DMS114 treated with DMSO at 0.1 percent for 48 hours (cell line): ENCODE measurements around the gene TMEM150C.

Experiments
- DNase-seq: peaks from one replicate; lab custom pipeline; 2025; ENCODE audit not compliant: unreplicated experiment; lab: John Stamatoyannopoulos, UW

The TMEM150C gene

GRCh38 chr4:82519072-82519471 is 42.7 kb downstream of the TMEM150C start:
- no peak for DNase-seq

GRCh38 chr4:82517043-82517442 is 44.7 kb downstream of the TMEM150C start:
- no peak for DNase-seq

GRCh38 chr4:82515705-82516104 is 46.1 kb downstream of the TMEM150C start:
- DNase-seq, result no peak

- no peak for DNase-seq
These were observed 48.4 kb downstream of the TMEM150C start for GRCh38 chr4:82513382-82513781.

- DNase-seq, result no peak
These were observed 51.6 kb downstream of the TMEM150C start for GRCh38 chr4:82510216-82510615.

GRCh38 chr4:82508806-82509428 is 52.9 kb downstream of the TMEM150C start:
- no peak for DNase-seq

- DNase-seq, result no peak
These were observed 53.8 kb downstream of the TMEM150C start for GRCh38 chr4:82508011-82508410.

GRCh38 chr4:82501154-82501442 is 60.7 kb downstream of the TMEM150C start:
- no peak for DNase-seq

GRCh38 chr4:82500435-82501153 is 61.2 kb downstream of the TMEM150C start:
- DNase-seq, result no peak

- no peak for DNase-seq
These were observed 61.9 kb downstream of the TMEM150C start for GRCh38 chr4:82499738-82500434.

- no peak for DNase-seq
These were observed 65.4 kb downstream of the TMEM150C start for GRCh38 chr4:82496349-82496748.

- DNase-seq, result no peak
These were observed 66.1 kb downstream of the TMEM150C start for GRCh38 chr4:82495666-82496065.

- DNase-seq, result no peak
These were observed 67.9 kb downstream of the TMEM150C start for GRCh38 chr4:82493721-82494425.

GRCh38 chr4:82491251-82491960 is 70.4 kb downstream of the TMEM150C start:
- DNase-seq, result no peak

GRCh38 chr4:82489987-82490386 is 71.8 kb downstream of the TMEM150C start:
- DNase-seq, result no peak

- DNase-seq, result no peak
These were observed 72.7 kb downstream of the TMEM150C start for GRCh38 chr4:82489076-82489475.

- DNase-seq, result no peak
These were observed 76.6 kb downstream of the TMEM150C start for GRCh38 chr4:82484996-82485783.

- no peak for DNase-seq
These were observed 79.4 kb downstream of the TMEM150C start for GRCh38 chr4:82482387-82482786.

GRCh38 chr4:82481506-82481840 is 80.3 kb downstream of the TMEM150C start:
- DNase-seq, result no peak

- DNase-seq, result no peak
These were observed 80.8 kb downstream of the TMEM150C start for GRCh38 chr4:82480771-82481505.
